GM12875 (cell line): ENCODE measurements around the gene UQCC2.

Experiments used
- H3K4me3 ChIP-seq: one replicate; pipeline ENCODE4 v1.5.1; 2011; ENCODE audit warnings: low read depth, low read length, control low read depth
- TF ChIP-seq, protein P1 (sequence below): IDR thresholded peaks from 2 replicates; pipeline ENCODE4 v1.5.1; 2011; ENCODE audit warnings: low read depth, mild to moderate bottlenecking, control low read depth, inconsistent platforms, low read length, moderate library complexity, borderline replicate concordance; ENCODE audit not compliant: insufficient read depth

The UQCC2 gene

DNA sequence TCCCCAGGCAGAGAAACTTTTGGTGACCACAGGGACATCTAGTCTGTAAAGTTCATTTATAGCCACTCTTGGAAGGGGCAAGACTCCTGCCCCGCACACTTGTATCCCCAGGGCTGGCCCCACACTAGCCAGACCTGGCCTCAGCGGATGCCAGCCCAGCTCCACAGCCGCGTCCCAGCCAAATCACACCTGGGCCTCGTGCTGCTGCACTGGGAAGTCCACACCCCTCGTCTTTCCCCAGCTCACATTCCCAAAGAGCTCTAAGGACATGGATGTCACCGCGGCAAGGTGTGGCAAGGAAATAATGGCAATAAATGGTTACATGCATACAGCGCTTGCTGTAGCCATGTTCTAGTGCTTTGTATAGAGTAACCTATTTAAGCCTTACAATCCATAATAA lies 26.7 kb upstream of the UQCC2 start:
- no peak overlapping the region for H3K4me3 ChIP-seq
- TF ChIP-seq, protein P1, sequence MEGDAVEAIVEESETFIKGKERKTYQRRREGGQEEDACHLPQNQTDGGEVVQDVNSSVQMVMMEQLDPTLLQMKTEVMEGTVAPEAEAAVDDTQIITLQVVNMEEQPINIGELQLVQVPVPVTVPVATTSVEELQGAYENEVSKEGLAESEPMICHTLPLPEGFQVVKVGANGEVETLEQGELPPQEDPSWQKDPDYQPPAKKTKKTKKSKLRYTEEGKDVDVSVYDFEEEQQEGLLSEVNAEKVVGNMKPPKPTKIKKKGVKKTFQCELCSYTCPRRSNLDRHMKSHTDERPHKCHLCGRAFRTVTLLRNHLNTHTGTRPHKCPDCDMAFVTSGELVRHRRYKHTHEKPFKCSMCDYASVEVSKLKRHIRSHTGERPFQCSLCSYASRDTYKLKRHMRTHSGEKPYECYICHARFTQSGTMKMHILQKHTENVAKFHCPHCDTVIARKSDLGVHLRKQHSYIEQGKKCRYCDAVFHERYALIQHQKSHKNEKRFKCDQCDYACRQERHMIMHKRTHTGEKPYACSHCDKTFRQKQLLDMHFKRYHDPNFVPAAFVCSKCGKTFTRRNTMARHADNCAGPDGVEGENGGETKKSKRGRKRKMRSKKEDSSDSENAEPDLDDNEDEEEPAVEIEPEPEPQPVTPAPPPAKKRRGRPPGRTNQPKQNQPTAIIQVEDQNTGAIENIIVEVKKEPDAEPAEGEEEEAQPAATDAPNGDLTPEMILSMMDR: no peak

DNA sequence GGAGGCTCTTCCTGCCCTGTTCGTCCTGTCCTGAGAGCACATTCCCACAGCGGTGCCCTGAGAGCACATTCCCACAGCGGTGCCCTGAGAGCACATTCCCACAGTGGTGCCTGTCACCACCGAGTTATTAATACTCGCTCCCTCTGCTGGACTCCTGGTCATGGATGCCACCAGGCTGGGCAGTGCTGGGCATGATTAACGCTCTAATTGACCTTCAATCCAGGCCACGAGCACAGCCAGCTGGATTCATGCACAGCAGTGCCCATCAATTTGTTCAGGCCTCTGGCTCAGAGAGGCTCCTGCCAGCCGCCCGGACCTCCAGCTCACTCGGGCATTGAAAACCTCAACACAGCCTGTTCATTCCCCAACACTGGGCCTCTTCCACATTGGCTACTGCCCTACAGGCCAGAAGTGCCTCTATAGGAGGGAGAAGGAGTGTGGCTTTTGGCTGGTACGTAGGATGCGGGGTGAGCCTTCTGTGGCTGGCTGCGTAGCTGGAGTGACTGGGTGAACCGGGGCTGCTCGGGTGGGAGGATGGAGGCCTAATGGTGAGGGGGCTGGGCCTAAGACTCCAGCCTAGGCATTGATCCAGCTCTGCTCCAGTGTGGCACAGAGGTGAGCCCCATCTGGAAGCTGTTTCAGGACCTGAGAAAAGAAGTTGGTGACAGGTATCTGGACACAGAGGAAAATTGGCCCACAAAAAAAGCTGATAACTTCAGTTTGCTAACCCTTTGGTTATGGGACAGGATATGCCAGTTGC lies 25.9 kb upstream of the UQCC2 start:
- no peak overlapping the region for H3K4me3 ChIP-seq
- TF ChIP-seq, protein P1: no peak

DNA sequence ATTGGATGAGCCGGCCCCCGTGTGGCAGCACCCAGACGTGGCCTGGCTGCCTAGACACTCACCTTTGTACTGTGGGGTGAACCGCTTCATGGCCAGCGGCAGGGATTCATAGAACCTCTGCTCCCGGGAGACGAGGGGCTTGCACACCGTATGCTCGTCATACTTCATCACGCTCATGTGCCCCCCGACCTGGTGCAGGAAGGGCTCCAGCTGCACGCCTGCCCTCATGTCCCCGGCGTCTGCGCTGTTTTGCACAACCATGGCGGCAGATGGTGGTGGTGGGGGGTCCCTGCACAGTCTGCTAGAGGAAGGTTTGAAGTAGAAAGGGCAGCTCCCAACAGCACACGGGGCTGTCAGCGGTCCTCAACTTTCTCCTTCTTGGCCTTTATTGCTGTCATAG lies 23.7 kb upstream of the UQCC2 start:
- no peak overlapping the region for H3K4me3 ChIP-seq
- TF ChIP-seq, protein P1: no peak

DNA sequence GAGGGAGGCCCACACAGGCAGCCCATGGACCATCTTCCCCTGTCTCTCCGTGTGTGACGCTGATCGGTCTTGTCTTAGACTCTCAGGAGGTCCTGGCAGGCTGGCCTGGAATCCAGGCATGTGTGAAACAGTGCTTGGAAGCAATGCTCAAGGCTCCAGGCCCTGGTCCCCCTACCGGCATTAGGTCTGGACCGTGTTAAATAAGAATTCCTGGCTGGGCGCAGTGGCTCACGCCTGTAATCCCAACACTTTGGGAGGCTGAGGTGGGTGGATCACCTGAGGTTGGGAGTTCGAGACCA lies 22.2 kb upstream of the UQCC2 start:
- H3K4me3 ChIP-seq: no peak overlapping the region
- TF ChIP-seq, protein P1: no peak

- H3K4me3 ChIP-seq: no peak overlapping the region
- TF ChIP-seq, protein P1: no peak
Observed at GRCh38 chr6:33732817-33733708, 21.6 kb upstream of the UQCC2 start.

DNA sequence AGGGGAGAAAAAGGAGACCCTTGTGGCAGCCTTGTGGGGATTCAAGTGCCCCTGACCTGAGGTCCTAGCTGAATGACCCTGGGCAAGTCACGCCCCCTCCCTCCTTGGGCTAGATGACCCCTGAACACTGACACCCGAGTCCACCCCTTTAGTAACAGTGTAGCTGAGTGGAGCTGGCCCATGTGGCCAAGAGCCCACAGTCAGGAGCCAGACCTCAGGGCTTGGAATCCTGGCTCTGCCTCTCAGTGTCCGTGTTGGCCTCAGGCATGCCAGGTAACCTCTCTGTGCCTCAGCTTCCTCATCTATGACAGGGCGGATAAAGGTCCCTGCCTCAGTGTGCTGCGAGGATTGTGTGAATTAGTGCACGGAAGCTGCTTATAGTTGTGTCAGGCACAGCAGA lies 20.9 kb upstream of the UQCC2 start:
- H3K4me3 ChIP-seq: no peak overlapping the region
- TF ChIP-seq, protein P1: no peak
